ENCODE measurements around the gene ENG.

DNA sequence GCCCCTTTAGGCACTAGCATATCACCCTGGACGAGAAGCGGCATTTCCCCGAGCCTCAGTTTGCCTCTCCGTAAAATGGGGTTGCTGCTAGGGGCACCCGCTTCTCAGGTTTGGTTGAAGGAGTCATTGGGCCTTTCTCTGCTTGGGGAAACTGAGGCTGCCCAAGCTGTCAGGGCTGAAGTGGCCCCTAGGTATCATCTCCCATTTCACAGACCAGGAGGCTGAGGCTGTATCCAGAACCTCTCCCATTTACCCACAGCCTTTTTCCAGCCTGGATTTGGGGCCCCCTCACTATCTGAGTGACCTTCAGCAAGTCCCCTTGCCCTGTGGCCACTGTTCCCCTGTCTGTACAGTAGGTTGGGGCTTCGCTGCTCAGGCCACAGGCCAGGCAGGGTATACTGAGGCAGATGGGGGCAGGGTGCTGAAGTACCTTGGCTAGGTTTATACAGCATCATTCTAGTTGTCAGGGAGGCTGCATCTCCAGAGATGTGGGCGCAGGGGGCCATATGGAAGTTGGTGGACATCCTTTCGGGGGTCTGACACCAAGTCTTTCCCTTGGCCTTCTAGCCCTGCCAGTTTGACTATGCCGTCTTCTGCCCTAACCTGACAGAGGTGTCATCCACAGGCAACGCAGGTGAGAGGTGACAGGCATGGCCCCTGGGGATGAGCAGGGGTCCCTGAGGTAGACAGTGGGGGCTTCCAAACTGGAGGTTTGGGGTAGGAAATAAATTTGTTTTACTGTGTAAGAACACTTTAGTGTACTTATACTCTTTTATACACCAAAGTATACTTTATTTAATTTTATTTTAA lies 43.9 kb downstream of the ENG start:
- TF ChIP-seq, protein P1, sequence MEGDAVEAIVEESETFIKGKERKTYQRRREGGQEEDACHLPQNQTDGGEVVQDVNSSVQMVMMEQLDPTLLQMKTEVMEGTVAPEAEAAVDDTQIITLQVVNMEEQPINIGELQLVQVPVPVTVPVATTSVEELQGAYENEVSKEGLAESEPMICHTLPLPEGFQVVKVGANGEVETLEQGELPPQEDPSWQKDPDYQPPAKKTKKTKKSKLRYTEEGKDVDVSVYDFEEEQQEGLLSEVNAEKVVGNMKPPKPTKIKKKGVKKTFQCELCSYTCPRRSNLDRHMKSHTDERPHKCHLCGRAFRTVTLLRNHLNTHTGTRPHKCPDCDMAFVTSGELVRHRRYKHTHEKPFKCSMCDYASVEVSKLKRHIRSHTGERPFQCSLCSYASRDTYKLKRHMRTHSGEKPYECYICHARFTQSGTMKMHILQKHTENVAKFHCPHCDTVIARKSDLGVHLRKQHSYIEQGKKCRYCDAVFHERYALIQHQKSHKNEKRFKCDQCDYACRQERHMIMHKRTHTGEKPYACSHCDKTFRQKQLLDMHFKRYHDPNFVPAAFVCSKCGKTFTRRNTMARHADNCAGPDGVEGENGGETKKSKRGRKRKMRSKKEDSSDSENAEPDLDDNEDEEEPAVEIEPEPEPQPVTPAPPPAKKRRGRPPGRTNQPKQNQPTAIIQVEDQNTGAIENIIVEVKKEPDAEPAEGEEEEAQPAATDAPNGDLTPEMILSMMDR (IDR thresholded peaks at IDR 0.05): no peak
- TF ChIP-seq POLR2A (IDR thresholded peaks at IDR 0.05): no peak
